Fibroblast of pulmonary artery (primary cell): Measurements from ENCODE around the gene VRK1.
"Not testable (repeated sequence)": the region's sequence is repeated elsewhere in the genome, so short reads cannot be mapped to it uniquely, and the experiment has no call there.

Source experiments
- DNase-seq: peaks from one replicate; pipeline ENCODE4 v3.0.0-alpha.2; 2010; ENCODE audit warnings: low read depth
- H3K4me3 ChIP-seq: replicated peaks from 2 replicates; pipeline ENCODE4 v1.5.1; 2011; ENCODE audit warnings: low read depth, mild to moderate bottlenecking, control low read depth, low read length, moderate library complexity
- CTCF ChIP-seq: IDR thresholded peaks from 2 replicates; pipeline ENCODE4 v1.5.1; 2011; ENCODE audit warnings: mild to moderate bottlenecking, control low read depth, low read length, inconsistent platforms; ENCODE audit errors: missing control alignments

The VRK1 gene

GRCh38 chr14:96881713-96882112 lies 84.5 kb downstream of the VRK1 start:
- H3K4me3 ChIP-seq = no peak overlapping the region
- no peak for DNase-seq

GRCh38 chr14:96883974-96884373 lies 86.8 kb downstream of the VRK1 start:
- not testable (repeated sequence) for H3K4me3 ChIP-seq, DNase-seq

More at GRCh38 chr14:96881713-96882112, 84.5 kb downstream of the VRK1 start:
- no peak for TF ChIP-seq CTCF

GRCh38 chr14:96888158-96888557 lies 91.0 kb downstream of the VRK1 start:
- DNase-seq = no peak
- no peak overlapping the region for H3K4me3 ChIP-seq
- no peak for TF ChIP-seq CTCF

GRCh38 chr14:96888593-96888992 lies 91.4 kb downstream of the VRK1 start:
- no peak overlapping the region for H3K4me3 ChIP-seq
- TF ChIP-seq CTCF = no peak
- no peak for DNase-seq

- no peak for TF ChIP-seq CTCF
- DNase-seq = no peak
- no peak overlapping the region for H3K4me3 ChIP-seq
Observed at GRCh38 chr14:96889091-96889490, 91.9 kb downstream of the VRK1 start.

- no peak overlapping the region for H3K4me3 ChIP-seq
- no peak for TF ChIP-seq CTCF
- DNase-seq = no peak
Observed at GRCh38 chr14:96893966-96894622, 96.9 kb downstream of the VRK1 start.

- peak; percentile 4 for DNase-seq
- no peak overlapping the region for H3K4me3 ChIP-seq
- TF ChIP-seq CTCF = no peak
Observed at GRCh38 chr14:96894966-96895365, 97.8 kb downstream of the VRK1 start.
